ENCODE data around the gene RNU1-3. TPM values are rescaled to one million over a fixed set of nuclear protein-coding genes. Genes with fewer than 3 reads are reported as not detected.

The RNU1-3 gene
- total and polyA plus RNA-seq, 2 of the 13 experiments (the other 11 are each of a cell fraction or from before 2014, with no cell fraction given) = under 0.01 to 11,018 TPM

DNA sequence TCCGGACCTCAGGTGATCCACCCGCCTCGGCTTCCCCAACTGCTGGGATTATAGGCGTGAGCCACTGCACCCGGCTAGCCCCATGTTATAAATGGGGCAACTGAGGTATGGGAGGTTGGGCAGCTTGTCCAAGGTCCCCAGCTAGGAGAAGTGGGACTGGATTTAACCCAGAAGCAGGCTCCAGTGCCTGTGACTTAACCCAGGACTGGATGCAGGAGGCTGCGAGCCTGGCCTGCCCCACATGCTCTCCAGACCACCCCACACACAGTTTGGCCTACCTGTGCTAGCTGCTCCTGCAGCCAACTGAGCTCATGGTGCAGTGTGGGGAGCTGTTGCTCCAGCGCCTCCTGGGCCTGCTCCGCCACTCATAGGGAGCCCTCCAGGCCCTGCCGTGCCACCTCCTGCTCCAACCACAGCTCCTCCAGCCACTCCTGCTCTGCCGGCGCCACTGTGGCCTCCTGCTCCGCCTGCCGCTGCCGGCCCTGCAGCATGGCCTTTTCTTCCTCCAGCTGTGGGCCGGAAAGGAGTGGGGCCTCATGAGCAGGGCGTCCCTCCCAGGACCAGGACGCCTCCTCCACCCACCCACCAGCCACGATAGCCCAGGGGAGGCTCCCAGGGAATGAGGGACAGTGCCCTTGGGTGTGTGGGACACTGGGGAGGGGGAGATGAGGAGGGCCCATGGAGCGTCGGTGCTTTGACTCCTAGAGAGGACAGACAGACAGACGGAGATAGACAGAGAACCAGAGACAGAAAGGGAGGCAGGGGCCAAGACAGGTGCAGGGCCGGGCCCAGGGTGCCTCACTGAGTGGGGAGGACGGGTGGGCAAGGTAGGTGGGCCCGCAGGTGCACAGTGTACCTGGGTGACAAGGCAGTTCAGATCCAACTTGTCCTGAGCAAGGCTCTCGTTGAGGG is 41.0 kb downstream of the RNU1-3 start (continued):
- TF ChIP-seq, protein P1, sequence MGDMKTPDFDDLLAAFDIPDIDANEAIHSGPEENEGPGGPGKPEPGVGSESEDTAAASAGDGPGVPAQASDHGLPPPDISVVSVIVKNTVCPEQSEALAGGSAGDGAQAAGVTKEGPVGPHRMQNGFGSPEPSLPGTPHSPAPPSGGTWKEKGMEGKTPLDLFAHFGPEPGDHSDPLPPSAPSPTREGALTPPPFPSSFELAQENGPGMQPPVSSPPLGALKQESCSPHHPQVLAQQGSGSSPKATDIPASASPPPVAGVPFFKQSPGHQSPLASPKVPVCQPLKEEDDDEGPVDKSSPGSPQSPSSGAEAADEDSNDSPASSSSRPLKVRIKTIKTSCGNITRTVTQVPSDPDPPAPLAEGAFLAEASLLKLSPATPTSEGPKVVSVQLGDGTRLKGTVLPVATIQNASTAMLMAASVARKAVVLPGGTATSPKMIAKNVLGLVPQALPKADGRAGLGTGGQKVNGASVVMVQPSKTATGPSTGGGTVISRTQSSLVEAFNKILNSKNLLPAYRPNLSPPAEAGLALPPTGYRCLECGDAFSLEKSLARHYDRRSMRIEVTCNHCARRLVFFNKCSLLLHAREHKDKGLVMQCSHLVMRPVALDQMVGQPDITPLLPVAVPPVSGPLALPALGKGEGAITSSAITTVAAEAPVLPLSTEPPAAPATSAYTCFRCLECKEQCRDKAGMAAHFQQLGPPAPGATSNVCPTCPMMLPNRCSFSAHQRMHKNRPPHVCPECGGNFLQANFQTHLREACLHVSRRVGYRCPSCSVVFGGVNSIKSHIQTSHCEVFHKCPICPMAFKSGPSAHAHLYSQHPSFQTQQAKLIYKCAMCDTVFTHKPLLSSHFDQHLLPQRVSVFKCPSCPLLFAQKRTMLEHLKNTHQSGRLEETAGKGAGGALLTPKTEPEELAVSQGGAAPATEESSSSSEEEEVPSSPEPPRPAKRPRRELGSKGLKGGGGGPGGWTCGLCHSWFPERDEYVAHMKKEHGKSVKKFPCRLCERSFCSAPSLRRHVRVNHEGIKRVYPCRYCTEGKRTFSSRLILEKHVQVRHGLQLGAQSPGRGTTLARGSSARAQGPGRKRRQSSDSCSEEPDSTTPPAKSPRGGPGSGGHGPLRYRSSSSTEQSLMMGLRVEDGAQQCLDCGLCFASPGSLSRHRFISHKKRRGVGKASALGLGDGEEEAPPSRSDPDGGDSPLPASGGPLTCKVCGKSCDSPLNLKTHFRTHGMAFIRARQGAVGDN (CRISPR knock-in tag; IDR thresholded peaks at IDR 0.05) = peak; percentile 51
- TF ChIP-seq ZNF773 (CRISPR knock-in tag; IDR thresholded peaks at IDR 0.05; ENCODE audit: borderline replicate concordance) = no peak
- TF ChIP-seq ZNF296 (CRISPR knock-in tag; conservative IDR thresholded peaks at IDR 0.05) = no peak
- no peak for TF ChIP-seq ZFYVE20 (CRISPR knock-in tag; IDR thresholded peaks at IDR 0.05; ENCODE audit: borderline replicate concordance, low read depth)
- TF ChIP-seq, protein P2, sequence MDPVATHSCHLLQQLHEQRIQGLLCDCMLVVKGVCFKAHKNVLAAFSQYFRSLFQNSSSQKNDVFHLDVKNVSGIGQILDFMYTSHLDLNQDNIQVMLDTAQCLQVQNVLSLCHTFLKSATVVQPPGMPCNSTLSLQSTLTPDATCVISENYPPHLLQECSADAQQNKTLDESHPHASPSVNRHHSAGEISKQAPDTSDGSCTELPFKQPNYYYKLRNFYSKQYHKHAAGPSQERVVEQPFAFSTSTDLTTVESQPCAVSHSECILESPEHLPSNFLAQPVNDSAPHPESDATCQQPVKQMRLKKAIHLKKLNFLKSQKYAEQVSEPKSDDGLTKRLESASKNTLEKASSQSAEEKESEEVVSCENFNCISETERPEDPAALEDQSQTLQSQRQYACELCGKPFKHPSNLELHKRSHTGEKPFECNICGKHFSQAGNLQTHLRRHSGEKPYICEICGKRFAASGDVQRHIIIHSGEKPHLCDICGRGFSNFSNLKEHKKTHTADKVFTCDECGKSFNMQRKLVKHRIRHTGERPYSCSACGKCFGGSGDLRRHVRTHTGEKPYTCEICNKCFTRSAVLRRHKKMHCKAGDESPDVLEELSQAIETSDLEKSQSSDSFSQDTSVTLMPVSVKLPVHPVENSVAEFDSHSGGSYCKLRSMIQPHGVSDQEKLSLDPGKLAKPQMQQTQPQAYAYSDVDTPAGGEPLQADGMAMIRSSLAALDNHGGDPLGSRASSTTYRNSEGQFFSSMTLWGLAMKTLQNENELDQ (CRISPR knock-in tag; IDR thresholded peaks at IDR 0.05; ENCODE audit: borderline replicate concordance) = no peak
- TF ChIP-seq, protein P3, sequence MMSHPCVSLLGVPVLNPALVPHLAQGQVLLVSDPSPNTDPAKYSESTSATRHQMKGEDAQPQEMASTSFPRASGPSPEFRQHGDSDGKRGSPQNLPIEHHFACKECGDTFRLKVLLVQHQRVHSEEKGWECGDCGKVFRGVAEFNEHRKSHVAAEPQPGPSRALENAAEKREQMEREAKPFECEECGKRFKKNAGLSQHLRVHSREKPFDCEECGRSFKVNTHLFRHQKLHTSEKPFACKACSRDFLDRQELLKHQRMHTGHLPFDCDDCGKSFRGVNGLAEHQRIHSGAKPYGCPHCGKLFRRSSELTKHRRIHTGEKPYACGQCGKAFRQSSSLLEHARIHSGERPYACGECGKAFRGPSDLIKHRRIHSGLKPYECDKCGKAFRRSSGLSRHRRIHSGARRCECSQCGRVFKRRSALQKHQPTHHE (CRISPR knock-in tag; IDR thresholded peaks at IDR 0.05; ENCODE audit: borderline replicate concordance) = no peak
- TF ChIP-seq, protein P4, sequence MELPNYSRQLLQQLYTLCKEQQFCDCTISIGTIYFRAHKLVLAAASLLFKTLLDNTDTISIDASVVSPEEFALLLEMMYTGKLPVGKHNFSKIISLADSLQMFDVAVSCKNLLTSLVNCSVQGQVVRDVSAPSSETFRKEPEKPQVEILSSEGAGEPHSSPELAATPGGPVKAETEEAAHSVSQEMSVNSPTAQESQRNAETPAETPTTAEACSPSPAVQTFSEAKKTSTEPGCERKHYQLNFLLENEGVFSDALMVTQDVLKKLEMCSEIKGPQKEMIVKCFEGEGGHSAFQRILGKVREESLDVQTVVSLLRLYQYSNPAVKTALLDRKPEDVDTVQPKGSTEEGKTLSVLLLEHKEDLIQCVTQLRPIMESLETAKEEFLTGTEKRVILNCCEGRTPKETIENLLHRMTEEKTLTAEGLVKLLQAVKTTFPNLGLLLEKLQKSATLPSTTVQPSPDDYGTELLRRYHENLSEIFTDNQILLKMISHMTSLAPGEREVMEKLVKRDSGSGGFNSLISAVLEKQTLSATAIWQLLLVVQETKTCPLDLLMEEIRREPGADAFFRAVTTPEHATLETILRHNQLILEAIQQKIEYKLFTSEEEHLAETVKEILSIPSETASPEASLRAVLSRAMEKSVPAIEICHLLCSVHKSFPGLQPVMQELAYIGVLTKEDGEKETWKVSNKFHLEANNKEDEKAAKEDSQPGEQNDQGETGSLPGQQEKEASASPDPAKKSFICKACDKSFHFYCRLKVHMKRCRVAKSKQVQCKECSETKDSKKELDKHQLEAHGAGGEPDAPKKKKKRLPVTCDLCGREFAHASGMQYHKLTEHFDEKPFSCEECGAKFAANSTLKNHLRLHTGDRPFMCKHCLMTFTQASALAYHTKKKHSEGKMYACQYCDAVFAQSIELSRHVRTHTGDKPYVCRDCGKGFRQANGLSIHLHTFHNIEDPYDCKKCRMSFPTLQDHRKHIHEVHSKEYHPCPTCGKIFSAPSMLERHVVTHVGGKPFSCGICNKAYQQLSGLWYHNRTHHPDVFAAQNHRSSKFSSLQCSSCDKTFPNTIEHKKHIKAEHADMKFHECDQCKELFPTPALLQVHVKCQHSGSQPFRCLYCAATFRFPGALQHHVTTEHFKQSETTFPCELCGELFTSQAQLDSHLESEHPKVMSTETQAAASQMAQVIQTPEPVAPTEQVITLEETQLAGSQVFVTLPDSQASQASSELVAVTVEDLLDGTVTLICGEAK (IDR thresholded peaks at IDR 0.05) = no peak
- TF ChIP-seq, protein P4 (CRISPR knock-in tag; IDR thresholded peaks at IDR 0.05) = peak; percentile 42; the same call in 1 of the 2 replicates
- no peak for TF ChIP-seq ZNF720 (CRISPR knock-in tag; IDR thresholded peaks at IDR 0.05)
- peak; percentile 32; the same call in 1 of the 2 replicates for TF ChIP-seq ZBTB38 (CRISPR knock-in tag; IDR thresholded peaks at IDR 0.05)

All from HepG2 (cell line).